ENCODE results near the gene SLC10A7.

SLC10A7 gene

DNA sequence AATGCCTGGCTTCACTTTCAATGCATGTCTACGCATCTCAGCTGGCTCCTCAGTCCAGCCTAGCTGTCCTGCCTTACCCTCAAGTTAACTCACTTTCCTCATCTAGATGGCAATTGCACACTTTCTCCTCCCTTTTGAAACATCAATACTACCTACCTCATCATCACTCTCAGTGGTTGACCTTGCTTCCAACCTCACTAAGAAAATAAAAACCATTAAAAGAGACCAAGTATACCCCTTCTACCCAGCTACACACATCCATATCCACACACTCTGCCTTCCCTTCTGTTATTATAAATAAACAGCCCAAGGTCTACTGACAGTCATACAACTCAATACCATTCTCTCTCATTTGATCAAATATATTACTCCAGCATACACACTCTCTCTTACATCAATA lies 21.5 kb downstream of the SLC10A7 start:
- DNase-seq (ENCODE audit: low read depth, low spot score): no peak
- no peak overlapping the region for H3K4me3 ChIP-seq (ENCODE audit: low read length)

DNA sequence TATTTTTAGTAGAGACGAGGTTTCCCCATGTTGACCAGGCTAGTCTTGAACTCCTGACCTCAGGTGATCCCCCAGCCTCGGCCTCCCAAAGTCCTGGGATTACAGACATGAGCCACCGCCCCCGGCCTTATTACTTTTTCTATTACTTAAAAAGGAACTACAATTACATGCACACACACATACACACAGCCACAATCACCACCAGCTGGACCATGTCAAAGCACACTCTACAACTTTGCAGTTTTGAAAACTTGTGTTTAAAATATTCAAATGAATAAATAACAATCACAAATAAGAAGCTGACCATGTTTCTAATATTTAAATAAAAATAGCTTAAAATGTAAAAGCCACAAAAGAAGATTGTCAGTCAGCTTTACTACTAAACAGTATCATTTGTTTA lies 23.4 kb downstream of the SLC10A7 start:
- DNase-seq (ENCODE audit: low read depth, low spot score): no peak
- H3K4me3 ChIP-seq (ENCODE audit: low read length): no peak overlapping the region

GRCh38 chr4:146495269-146495668 lies 26.5 kb downstream of the SLC10A7 start:
- DNase-seq (ENCODE audit: low read depth, low spot score): no peak
- no peak overlapping the region for H3K4me3 ChIP-seq (ENCODE audit: low read length)

DNA sequence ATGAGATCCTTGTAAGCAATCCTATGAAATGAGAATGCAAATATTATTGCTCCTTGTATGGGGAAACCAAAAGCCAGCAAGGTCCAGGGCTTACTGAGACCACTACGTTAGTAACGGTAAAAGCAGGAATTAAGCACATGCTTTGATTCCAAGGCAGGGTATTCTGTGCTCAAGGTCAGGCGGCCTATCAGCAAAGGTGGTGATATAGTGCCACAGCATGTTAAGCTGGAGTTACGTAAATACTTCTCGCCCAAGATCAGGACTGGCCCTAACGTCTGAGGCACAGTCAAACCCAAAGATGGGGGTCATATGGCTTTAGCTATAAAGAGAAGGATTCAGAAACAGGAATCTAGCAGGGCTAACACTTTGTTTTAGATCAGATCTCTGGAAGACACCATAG lies 27.6 kb downstream of the SLC10A7 start:
- no peak for DNase-seq (ENCODE audit: low read depth, low spot score)
- no peak overlapping the region for H3K4me3 ChIP-seq (ENCODE audit: low read length)

- no peak for DNase-seq (ENCODE audit: low read depth, low spot score)
- no peak overlapping the region for H3K4me3 ChIP-seq (ENCODE audit: low read length)
Observed at GRCh38 chr4:146490106-146490505, 31.6 kb downstream of the SLC10A7 start.

- peak; percentile 26 for DNase-seq (ENCODE audit: low read depth, low spot score)
- H3K4me3 ChIP-seq (ENCODE audit: low read length): no peak overlapping the region
Observed at GRCh38 chr4:146488495-146489174, 33.1 kb downstream of the SLC10A7 start.

DNA sequence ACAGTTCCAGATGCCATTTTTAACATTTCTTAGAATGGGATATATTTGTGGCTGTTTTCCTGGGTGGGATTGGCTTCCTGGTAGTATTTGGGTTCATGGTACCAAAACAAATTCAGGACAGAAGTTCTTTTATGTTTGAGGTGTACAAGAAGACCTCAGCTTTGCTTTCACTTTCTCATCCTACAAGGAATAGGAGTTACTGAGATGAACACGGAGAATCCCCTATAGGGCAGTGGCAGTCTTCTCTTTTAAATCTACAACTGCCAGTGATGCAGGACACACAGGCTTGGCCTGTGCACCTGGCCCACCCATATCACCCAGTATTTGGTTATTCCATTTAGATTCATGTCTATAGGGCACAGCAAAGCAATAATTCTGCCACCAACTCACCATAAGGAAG lies 35.2 kb downstream of the SLC10A7 start:
- DNase-seq (ENCODE audit: low read depth, low spot score): no peak
- no peak overlapping the region for H3K4me3 ChIP-seq (ENCODE audit: low read length)

GRCh38 chr4:146485968-146486367 lies 35.8 kb downstream of the SLC10A7 start:
- DNase-seq (ENCODE audit: low read depth, low spot score): no peak
- no peak overlapping the region for H3K4me3 ChIP-seq (ENCODE audit: low read length)

DNA sequence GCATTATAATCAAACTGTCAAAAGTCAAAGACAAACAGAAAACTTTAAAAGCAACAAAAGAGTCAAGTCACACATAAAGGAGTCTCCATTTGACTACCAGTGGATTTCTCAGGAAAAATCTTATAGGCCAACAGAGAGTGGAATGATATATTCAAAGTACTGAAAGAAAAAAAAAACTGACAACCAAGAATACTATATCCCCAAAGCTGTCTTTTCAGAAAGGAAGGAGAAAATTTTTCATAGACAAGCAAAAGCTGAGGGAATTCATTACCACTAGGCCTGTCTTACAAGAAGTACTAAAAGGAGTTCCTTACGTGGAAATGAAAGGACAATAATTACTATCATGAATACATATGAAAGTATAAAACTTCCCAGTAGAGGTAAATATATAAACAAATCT lies 39.0 kb downstream of the SLC10A7 start:
- DNase-seq (ENCODE audit: low read depth, low spot score): no peak
- H3K4me3 ChIP-seq (ENCODE audit: low read length): no peak overlapping the region

- H3K4me3 ChIP-seq (ENCODE audit: low read length): no peak overlapping the region
- no peak for DNase-seq (ENCODE audit: low read depth, low spot score)
Observed at GRCh38 chr4:146481246-146481645, 40.5 kb downstream of the SLC10A7 start.

- DNase-seq (ENCODE audit: low read depth, low spot score): no peak
Observed at GRCh38 chr4:146478009-146478408, 43.7 kb downstream of the SLC10A7 start.

GRCh38 chr4:146477054-146477453 lies 44.7 kb downstream of the SLC10A7 start:
- DNase-seq (ENCODE audit: low read depth, low spot score): no peak
- H3K4me3 ChIP-seq (ENCODE audit: low read length): no peak overlapping the region

More at GRCh38 chr4:146478009-146478408, 43.7 kb downstream of the SLC10A7 start:
- H3K4me3 ChIP-seq (ENCODE audit: low read length): no peak overlapping the region

DNA sequence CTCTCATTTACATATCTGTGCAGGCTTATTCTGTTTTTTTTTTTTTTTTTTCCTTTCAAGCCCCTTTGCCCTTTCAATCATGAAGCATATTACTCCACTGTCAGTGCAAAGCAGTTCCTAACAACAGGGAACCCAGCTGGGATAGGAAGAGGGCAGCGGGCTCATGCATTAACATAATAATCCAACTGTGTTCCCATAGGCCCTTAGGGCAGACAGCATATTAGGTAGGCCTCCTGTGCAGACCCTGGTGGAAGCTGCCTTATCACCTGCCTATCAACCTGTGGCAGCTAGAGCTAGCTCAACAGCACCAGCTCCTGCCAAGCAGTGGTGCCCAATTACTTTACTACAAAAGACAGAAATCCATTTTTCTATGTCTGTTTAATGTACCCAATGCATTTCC lies 49.3 kb downstream of the SLC10A7 start:
- no peak for DNase-seq (ENCODE audit: low read depth, low spot score)
- H3K4me3 ChIP-seq (ENCODE audit: low read length): no peak overlapping the region

DNA sequence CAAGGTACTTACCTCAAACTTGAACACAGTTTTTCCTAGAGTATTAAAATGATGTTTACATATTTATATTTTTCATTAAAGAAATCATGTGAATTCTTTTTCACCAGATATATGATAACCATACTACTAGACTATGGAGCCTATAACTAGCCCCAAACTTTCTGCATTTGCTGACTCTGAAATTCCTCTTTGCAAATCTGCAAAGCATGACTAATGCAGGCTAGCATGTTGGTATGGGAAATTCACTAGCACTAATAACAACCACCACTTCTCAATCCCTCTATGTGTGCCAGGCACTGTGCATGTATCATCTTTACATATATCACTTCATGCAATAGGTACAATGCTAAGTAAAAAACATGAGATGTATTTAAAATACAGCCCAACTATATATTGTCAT lies 51.1 kb downstream of the SLC10A7 start:
- no peak overlapping the region for H3K4me3 ChIP-seq (ENCODE audit: low read length)
- no peak for DNase-seq (ENCODE audit: low read depth, low spot score)

DNA sequence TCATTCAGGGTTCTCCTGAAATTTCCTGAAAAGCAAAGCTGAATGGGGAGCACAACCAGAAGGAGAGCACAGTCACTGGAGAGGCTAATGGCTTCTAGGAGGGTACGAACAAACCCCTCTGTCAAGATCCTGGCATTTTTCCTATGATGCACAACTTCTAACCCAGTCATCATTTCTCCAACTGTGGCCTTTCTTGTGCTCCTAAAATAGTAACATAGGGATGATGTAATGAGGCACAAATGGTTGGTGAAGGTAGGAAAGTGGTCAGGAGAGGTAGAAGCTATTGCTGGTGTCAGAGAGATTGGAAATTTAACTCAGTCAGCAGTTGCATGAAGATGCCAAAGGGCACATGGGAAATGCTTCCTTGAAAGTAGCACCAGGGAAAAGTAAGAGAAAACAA lies 52.7 kb downstream of the SLC10A7 start:
- no peak for DNase-seq (ENCODE audit: low read depth, low spot score)
- H3K4me3 ChIP-seq (ENCODE audit: low read length): no peak overlapping the region

GRCh38 chr4:146465628-146466027 lies 56.1 kb downstream of the SLC10A7 start:
- no peak overlapping the region for H3K4me3 ChIP-seq (ENCODE audit: low read length)
- DNase-seq (ENCODE audit: low read depth, low spot score): no peak

- no peak overlapping the region for H3K4me3 ChIP-seq (ENCODE audit: low read length)
- no peak for DNase-seq (ENCODE audit: low read depth, low spot score)
Observed at GRCh38 chr4:146462251-146462650, 59.5 kb downstream of the SLC10A7 start.

DNA sequence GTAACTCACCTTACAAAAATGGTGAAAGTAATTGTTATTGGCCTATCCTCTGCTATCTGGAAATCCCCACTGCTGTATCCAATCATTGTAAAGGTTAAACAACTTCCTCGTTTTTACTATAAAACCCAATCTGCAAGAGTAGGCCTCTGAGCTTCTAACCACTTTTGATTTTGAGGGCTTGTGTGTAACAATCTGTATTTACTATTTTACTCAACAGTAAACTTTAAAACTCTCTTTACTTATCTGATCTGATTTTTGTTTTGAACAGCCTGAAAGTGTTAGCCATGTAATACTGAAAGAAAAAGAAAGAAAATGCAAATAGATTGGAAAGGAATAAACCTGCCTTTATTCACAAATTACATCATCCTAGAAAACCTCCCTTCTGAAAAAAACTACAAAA lies 63.1 kb downstream of the SLC10A7 start:
- no peak for DNase-seq (ENCODE audit: low read depth, low spot score)
- H3K4me3 ChIP-seq (ENCODE audit: low read length): no peak overlapping the region

DNA sequence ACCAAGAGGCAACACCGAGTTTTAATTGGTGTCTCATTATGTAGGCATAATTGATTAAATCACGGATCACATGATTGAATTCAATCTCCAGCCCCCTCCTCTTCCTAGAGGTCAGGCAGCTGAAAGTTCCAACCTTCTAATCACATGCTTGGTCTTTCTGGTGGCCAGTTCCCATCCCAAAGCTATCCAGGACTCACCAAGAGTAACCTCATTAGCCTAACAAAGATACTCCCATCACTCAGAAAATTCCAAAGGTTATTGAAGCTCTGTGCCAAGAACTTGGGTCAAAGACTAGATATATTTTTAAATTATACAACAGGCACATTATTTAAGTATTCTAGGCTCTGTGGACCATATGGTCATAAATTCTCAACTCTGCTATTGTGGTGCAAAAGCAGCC lies 65.1 kb downstream of the SLC10A7 start:
- no peak overlapping the region for H3K4me3 ChIP-seq (ENCODE audit: low read length)
- no peak for DNase-seq (ENCODE audit: low read depth, low spot score)

DNA sequence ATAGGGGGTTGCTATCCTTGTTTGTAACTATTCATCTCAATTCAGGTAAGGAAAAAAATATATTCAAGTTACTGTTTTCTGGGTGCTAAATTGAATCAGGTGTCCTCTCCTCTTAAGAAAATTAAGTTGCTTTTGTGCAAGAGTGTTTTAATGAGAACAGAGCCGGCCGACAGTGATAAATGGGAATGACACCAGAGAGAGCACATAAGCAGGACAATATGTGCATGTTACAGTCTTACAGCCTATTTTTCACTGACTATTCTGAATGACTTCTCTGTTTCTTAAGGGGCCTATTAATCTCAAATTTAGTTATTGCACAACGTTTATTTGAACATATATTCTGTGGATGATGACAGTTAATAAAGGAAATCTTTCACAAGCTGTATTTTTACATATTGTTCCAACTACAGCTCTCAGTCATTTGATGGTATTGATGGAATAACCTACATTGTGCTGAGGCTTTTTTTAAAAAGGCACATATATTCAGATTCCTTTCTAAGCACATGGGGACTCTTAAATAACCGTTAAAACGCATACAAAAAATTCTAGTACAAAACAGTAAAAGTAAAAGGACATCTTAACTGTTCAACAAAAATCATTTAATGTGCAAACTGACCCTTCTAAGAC lies 68.4 kb downstream of the SLC10A7 start:
- H3K4me3 ChIP-seq (ENCODE audit: low read length): no peak overlapping the region
- DNase-seq (ENCODE audit: low read depth, low spot score): no peak

DNA sequence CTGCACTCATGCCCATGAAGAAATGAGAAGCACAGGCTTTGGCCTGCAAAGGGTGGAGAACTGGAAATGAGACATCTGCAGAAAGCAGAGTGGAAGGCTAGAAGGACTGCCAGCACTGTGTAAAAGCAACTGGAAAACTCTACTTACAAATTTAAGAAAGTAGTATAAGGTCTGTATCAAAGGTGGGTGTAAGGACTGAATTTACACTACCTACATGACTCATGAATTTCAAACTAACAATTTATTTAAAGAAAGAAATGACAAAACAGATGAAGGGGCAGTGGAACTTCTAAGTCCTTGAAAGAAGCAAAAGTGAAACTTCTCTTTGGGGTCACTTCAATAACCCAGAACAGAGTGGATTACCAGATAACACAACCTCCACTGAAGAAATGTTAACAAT lies 71.2 kb downstream of the SLC10A7 start:
- no peak for DNase-seq (ENCODE audit: low read depth, low spot score)
- no peak overlapping the region for H3K4me3 ChIP-seq (ENCODE audit: low read length)
